ENCODE data around the gene SNAI1.

- TF ChIP-seq CTCF (conservative IDR thresholded peaks at IDR 0.05; ENCODE audit: low read length) (no peak), EZH2phosphoT487 (IDR thresholded peaks at IDR 0.05; ENCODE audit: borderline replicate concordance, low read depth, low read length) (no peak)
These were observed 31.2 kb downstream of the SNAI1 start for GRCh38 chr20:50013976-50014375.

Data from OCI-LY7 (cell line).